GM21737 (cell line): Measurements from ENCODE around the gene MORF4L2.
"Not testable (repeated sequence)": the region's sequence is repeated elsewhere in the genome, so short reads cannot be mapped to it uniquely, and the experiment has no call there.

Experiments used
- ATAC-seq: cut with Tn5 transposase; IDR thresholded peaks from one replicate; pipeline ENCODE4 v1.9.1; 2021; ENCODE audit warnings: mild to moderate bottlenecking, moderate library complexity; ENCODE audit not compliant: unreplicated experiment

MORF4L2 gene

GRCh38 chrX:103681443-103681842 is 5.1 kb downstream of the MORF4L2 start:
- ATAC-seq = no peak

- ATAC-seq = no peak
Observed at GRCh38 chrX:103678199-103678993, 8.1 kb downstream of the MORF4L2 start.

GRCh38 chrX:103674531-103675454 is 11.7 kb downstream of the MORF4L2 start:
- ATAC-seq = no peak

GRCh38 chrX:103669745-103670144 is 16.8 kb downstream of the MORF4L2 start:
- ATAC-seq = no peak

GRCh38 chrX:103666202-103667107 is 20.0 kb downstream of the MORF4L2 start:
- no peak for ATAC-seq

GRCh38 chrX:103663981-103664762 is 22.3 kb downstream of the MORF4L2 start:
- no peak for ATAC-seq

- ATAC-seq = not testable (repeated sequence)
Observed at GRCh38 chrX:103659460-103659859, 27.0 kb downstream of the MORF4L2 start.

GRCh38 chrX:103658681-103659433 is 27.6 kb downstream of the MORF4L2 start:
- no peak for ATAC-seq

GRCh38 chrX:103657066-103657465 is 29.4 kb downstream of the MORF4L2 start:
- ATAC-seq = not testable (repeated sequence)

- no peak for ATAC-seq
Observed at GRCh38 chrX:103656617-103657016, 29.9 kb downstream of the MORF4L2 start.

GRCh38 chrX:103655230-103656000 is 31.1 kb downstream of the MORF4L2 start:
- not testable (repeated sequence) for ATAC-seq

GRCh38 chrX:103651151-103651773 is 35.2 kb downstream of the MORF4L2 start:
- ATAC-seq = no peak

- no peak for ATAC-seq
Observed at GRCh38 chrX:103647630-103648029, 38.9 kb downstream of the MORF4L2 start.

GRCh38 chrX:103644125-103644524 is 42.4 kb downstream of the MORF4L2 start:
- no peak for ATAC-seq

- no peak for ATAC-seq
Observed at GRCh38 chrX:103640401-103641155, 45.9 kb downstream of the MORF4L2 start.

- not testable (repeated sequence) for ATAC-seq
Observed at GRCh38 chrX:103638479-103639346, 47.8 kb downstream of the MORF4L2 start.
